SK-N-SH treated with all-trans-retinoic acid at 6 μM for 48 hours (cell line): ENCODE data around the gene MLPH.

ENCODE experiments used
- ATAC-seq: fragments of 200-7000 bp; cut with Tn5 transposase; 3 replicates; pipeline ENCODE4 v1.9.1; 2020; ENCODE audit warnings: mild to moderate bottlenecking, moderate library complexity
- ARNTL ChIP-seq: fragments of 450-650 bp; formaldehyde crosslinking; IDR thresholded peaks from 2 replicates; pipeline ENCODE4 v1.5.0; 2020; ENCODE audit warnings: low read depth, mild to moderate bottlenecking, moderate library complexity, borderline replicate concordance
- CSDC2 ChIP-seq: fragments of 250-450 bp; sonication (Bioruptor Pico); IDR thresholded peaks from 2 replicates; pipeline ENCODE4 v1.5.0; 2020; ENCODE audit warnings: mild to moderate bottlenecking, moderate library complexity
- ESRRG ChIP-seq: fragments of 250-450 bp; sonication (Bioruptor Pico); IDR thresholded peaks from 2 replicates; pipeline ENCODE4 v1.6.1; 2021; ENCODE audit warnings: mild to moderate bottlenecking
- GLIS3 ChIP-seq: fragments of 250-450 bp; sonication (Bioruptor Pico); IDR thresholded peaks from 2 replicates; pipeline ENCODE4 v1.5.0; 2020; ENCODE audit warnings: mild to moderate bottlenecking, moderate library complexity
- OSR1 ChIP-seq: fragments of 250-450 bp; sonication (Bioruptor Pico); IDR thresholded peaks from 2 replicates; pipeline ENCODE4 v1.8.0; 2022; ENCODE audit warnings: moderate library complexity, mild to moderate bottlenecking, inconsistent platforms
- PPARA ChIP-seq: fragments of 250-450 bp; sonication (Bioruptor Pico); IDR thresholded peaks from 2 replicates; pipeline ENCODE4 v1.5.0; 2020; ENCODE audit warnings: mild to moderate bottlenecking, borderline replicate concordance
- RARB ChIP-seq: fragments of 250-450 bp; sonication (Bioruptor Pico); IDR thresholded peaks from 2 replicates; pipeline ENCODE4 v1.8.0; 2021; ENCODE audit warnings: mild to moderate bottlenecking, moderate library complexity
- SNAI2 ChIP-seq: fragments of 250-450 bp; sonication (Bioruptor Pico); IDR thresholded peaks from 2 replicates; pipeline ENCODE4 v1.5.0; 2020; ENCODE audit warnings: mild to moderate bottlenecking, moderate library complexity
- TCF4 ChIP-seq: fragments of 250-450 bp; sonication (Bioruptor Pico); IDR thresholded peaks from 2 replicates; pipeline ENCODE4 v1.8.0; 2021; ENCODE audit warnings: mild to moderate bottlenecking, moderate library complexity, borderline replicate concordance
- TOX ChIP-seq: fragments of 250-450 bp; sonication (Bioruptor Pico); IDR thresholded peaks from 2 replicates; pipeline ENCODE4 v1.8.0; 2021; ENCODE audit warnings: mild to moderate bottlenecking, moderate library complexity, borderline replicate concordance
- ZC3H10 ChIP-seq: fragments of 250-450 bp; sonication (Bioruptor Pico); IDR thresholded peaks from 2 replicates; pipeline ENCODE4 v1.5.1; 2021; ENCODE audit warnings: mild to moderate bottlenecking, moderate library complexity
- ZFP3 ChIP-seq: fragments of 250-450 bp; sonication (Bioruptor Pico); IDR thresholded peaks from 2 replicates; pipeline ENCODE4 v1.5.0; 2020; ENCODE audit warnings: mild to moderate bottlenecking, moderate library complexity
- ZFP30 ChIP-seq: fragments of 450-650 bp; formaldehyde crosslinking; IDR thresholded peaks from 2 replicates; pipeline ENCODE4 v1.5.0; 2022; ENCODE audit warnings: mild to moderate bottlenecking, moderate library complexity
- ZNF565 ChIP-seq: fragments of 450-650 bp; formaldehyde crosslinking; conservative IDR thresholded peaks from 2 replicates; pipeline ENCODE4 v1.5.0; 2020; ENCODE audit warnings: low read depth, mild to moderate bottlenecking, moderate library complexity
- ZNF70 ChIP-seq: fragments of 450-650 bp; formaldehyde crosslinking; IDR thresholded peaks from 2 replicates; pipeline ENCODE4 v1.5.0; 2020; ENCODE audit warnings: mild to moderate bottlenecking, moderate library complexity
- ZNF8 ChIP-seq: fragments of 450-650 bp; formaldehyde crosslinking; IDR thresholded peaks from 2 replicates; pipeline ENCODE4 v1.5.0; 2020; ENCODE audit warnings: mild to moderate bottlenecking, moderate library complexity
- TF ChIP-seq, protein P1 (sequence below): fragments of 250-450 bp; sonication (Bioruptor Pico); IDR thresholded peaks from 2 replicates; pipeline ENCODE4 v1.5.1; 2020; ENCODE audit warnings: low read depth, mild to moderate bottlenecking, moderate library complexity
- TF ChIP-seq, protein P2 (sequence below): fragments of 250-450 bp; sonication (Bioruptor Pico); IDR thresholded peaks from 2 replicates; pipeline ENCODE4 v1.5.1; 2021; ENCODE audit warnings: mild to moderate bottlenecking, moderate library complexity
- TF ChIP-seq, protein P3 (sequence below): fragments of 250-450 bp; sonication (Bioruptor Pico); IDR thresholded peaks from 2 replicates; pipeline ENCODE4 v1.8.0; 2021; ENCODE audit warnings: low read depth, mild to moderate bottlenecking, moderate library complexity, borderline replicate concordance
- TF ChIP-seq, protein P4 (sequence below): fragments of 250-450 bp; sonication (Bioruptor Pico); IDR thresholded peaks from 2 replicates; pipeline ENCODE4 v1.8.0; 2020; ENCODE audit warnings: mild to moderate bottlenecking, moderate library complexity, borderline replicate concordance

Gene MLPH

DNA sequence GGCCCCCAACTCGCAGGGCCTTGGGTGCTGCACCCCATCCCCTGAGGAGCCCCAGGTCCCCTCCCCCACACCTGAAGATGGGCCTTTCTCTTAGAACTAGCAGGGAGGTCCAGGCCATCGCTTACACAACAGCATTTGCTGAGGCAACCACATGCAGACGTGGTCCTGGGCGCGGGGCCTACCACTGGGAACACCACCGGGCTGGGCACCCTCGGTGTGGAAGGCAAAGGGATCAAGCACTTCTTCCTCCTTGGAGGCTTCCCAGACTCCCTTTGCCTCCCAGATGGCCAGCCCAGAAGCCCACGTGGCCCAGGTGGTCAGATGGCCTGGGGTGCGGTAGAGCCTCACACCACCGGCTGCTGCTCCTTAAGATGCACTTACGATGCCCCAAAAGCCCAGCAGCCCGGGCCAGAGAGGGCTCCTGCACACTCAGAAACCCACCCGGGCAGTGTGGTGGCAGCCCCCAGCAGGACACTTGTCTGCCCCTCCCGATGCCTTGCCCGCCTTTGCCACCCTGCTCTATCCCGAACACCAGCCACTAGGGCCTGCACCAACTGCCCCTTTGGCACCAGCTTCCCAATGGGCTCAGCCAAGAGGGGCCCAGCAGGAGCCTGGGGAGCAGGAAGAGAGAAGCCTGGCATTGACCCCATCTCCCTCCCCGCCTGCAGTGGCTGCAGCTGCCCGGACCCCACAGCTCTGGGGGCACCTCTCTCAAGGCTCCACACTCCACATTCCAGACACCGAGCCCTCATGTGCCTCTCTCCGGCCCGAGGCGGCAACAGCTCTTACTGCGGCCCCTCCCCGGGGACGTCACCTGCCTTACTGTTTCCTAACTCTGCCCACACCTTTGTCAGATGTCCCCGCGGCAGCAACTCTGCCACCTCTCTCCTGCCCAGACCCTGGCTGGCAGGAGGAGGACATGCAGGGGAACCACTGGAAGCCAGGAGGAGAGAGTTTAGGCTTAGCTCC is 13.9 kb upstream of the MLPH start:
- ATAC-seq, result no peak
- no peak for TF ChIP-seq ZFP3 (CRISPR knock-in tag)
- no peak for TF ChIP-seq OSR1 (CRISPR knock-in tag)
- TF ChIP-seq CSDC2 (CRISPR knock-in tag), result no peak
- no peak for TF ChIP-seq ARNTL (CRISPR knock-in tag)
- no peak for TF ChIP-seq ZNF8 (CRISPR knock-in tag)
- TF ChIP-seq ESRRG, result no peak
- no peak for TF ChIP-seq PPARA
- TF ChIP-seq, protein P1, sequence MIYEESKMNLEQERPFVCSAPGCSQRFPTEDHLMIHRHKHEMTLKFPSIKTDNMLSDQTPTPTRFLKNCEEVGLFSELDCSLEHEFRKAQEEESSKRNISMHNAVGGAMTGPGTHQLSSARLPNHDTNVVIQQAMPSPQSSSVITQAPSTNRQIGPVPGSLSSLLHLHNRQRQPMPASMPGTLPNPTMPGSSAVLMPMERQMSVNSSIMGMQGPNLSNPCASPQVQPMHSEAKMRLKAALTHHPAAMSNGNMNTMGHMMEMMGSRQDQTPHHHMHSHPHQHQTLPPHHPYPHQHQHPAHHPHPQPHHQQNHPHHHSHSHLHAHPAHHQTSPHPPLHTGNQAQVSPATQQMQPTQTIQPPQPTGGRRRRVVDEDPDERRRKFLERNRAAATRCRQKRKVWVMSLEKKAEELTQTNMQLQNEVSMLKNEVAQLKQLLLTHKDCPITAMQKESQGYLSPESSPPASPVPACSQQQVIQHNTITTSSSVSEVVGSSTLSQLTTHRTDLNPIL (CRISPR knock-in tag), result no peak
- TF ChIP-seq, protein P2, sequence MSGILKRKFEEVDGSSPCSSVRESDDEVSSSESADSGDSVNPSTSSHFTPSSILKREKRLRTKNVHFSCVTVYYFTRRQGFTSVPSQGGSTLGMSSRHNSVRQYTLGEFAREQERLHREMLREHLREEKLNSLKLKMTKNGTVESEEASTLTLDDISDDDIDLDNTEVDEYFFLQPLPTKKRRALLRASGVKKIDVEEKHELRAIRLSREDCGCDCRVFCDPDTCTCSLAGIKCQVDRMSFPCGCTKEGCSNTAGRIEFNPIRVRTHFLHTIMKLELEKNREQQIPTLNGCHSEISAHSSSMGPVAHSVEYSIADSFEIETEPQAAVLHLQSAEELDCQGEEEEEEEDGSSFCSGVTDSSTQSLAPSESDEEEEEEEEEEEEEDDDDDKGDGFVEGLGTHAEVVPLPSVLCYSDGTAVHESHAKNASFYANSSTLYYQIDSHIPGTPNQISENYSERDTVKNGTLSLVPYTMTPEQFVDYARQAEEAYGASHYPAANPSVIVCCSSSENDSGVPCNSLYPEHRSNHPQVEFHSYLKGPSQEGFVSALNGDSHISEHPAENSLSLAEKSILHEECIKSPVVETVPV (CRISPR knock-in tag), result no peak
- no peak for TF ChIP-seq GLIS3 (CRISPR knock-in tag)
- no peak for TF ChIP-seq TCF4 (CRISPR knock-in tag)
- no peak for TF ChIP-seq ZC3H10 (CRISPR knock-in tag)
- TF ChIP-seq, protein P3, sequence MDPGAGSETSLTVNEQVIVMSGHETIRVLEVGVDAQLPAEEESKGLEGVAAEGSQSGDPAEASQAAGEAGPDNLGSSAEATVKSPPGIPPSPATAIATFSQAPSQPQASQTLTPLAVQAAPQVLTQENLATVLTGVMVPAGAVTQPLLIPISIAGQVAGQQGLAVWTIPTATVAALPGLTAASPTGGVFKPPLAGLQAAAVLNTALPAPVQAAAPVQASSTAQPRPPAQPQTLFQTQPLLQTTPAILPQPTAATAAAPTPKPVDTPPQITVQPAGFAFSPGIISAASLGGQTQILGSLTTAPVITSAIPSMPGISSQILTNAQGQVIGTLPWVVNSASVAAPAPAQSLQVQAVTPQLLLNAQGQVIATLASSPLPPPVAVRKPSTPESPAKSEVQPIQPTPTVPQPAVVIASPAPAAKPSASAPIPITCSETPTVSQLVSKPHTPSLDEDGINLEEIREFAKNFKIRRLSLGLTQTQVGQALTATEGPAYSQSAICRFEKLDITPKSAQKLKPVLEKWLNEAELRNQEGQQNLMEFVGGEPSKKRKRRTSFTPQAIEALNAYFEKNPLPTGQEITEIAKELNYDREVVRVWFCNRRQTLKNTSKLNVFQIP (CRISPR knock-in tag), result no peak
- TF ChIP-seq SNAI2, result no peak
- TF ChIP-seq ZFP30, result no peak
- no peak for TF ChIP-seq RARB (CRISPR knock-in tag)
- TF ChIP-seq, protein P4, sequence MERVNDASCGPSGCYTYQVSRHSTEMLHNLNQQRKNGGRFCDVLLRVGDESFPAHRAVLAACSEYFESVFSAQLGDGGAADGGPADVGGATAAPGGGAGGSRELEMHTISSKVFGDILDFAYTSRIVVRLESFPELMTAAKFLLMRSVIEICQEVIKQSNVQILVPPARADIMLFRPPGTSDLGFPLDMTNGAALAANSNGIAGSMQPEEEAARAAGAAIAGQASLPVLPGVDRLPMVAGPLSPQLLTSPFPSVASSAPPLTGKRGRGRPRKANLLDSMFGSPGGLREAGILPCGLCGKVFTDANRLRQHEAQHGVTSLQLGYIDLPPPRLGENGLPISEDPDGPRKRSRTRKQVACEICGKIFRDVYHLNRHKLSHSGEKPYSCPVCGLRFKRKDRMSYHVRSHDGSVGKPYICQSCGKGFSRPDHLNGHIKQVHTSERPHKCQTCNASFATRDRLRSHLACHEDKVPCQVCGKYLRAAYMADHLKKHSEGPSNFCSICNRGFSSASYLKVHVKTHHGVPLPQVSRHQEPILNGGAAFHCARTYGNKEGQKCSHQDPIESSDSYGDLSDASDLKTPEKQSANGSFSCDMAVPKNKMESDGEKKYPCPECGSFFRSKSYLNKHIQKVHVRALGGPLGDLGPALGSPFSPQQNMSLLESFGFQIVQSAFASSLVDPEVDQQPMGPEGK (CRISPR knock-in tag), result no peak
- TF ChIP-seq ZNF565 (CRISPR knock-in tag), result no peak

DNA sequence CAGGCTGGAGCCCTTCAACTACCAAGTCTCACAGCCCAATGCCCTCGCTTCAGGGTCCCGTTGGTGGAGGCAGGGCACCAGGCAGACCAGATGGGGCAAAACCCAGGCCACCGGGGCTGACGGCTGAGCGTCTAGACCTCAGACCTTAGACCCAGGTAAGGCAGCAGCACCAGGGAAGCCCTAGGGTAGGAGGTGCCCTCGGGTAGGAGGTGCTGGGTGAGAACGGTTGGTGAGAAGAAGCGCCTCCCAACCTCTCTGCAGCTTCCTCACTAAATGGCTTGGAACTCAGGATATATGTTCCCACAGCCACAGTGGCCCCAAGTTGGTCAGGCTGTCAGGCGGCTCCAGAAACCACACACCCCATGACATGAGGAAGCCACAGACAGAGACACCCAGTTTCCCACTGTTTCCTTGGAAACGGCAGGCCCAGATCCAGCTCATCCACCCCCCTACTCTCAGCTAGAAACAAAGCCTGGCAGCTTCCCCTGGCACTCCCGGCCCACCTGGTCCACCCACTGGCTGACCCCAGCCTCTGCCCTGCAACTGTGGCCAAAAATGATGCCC is 13.1 kb upstream of the MLPH start:
- TF ChIP-seq TCF4 (CRISPR knock-in tag), result no peak
- no peak for TF ChIP-seq ZFP3 (CRISPR knock-in tag)
- no peak for ATAC-seq

DNA sequence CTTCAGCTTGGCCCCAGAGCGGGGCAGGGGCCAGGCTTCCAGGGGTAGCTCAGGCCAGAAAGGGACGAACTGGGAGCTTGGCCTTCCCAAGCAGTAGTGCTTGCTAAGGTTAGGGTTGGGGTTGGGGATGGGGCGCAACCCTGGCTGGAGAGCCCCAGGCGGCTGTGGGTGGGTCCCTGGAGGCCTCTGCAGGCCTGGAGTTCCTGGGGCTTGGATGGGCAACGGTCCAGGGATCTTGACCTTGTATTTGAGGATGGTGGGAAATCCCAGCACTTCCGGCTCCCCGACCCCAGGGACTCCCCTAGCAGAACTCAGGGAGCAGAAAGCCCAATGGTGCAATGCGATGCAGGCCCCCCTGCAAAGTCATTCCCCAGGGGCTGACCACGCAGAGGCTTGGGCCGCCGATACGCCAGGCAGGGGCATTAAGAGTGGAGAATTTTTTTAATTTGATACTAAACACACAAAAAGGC is 12.6 kb upstream of the MLPH start:
- ATAC-seq, result no peak
- TF ChIP-seq ZNF70 (CRISPR knock-in tag), result no peak
- no peak for TF ChIP-seq ZFP30
- no peak for TF ChIP-seq GLIS3 (CRISPR knock-in tag)
- TF ChIP-seq ZFP3 (CRISPR knock-in tag), result no peak
- no peak for TF ChIP-seq RARB (CRISPR knock-in tag)
- TF ChIP-seq CSDC2 (CRISPR knock-in tag), result no peak
- TF ChIP-seq, protein P3 (CRISPR knock-in tag), result no peak
- TF ChIP-seq, protein P2 (CRISPR knock-in tag), result no peak
- TF ChIP-seq, protein P4 (CRISPR knock-in tag), result no peak
- no peak for TF ChIP-seq OSR1 (CRISPR knock-in tag)
- TF ChIP-seq TCF4 (CRISPR knock-in tag), result no peak
- no peak for TF ChIP-seq ZNF8 (CRISPR knock-in tag)
- no peak for TF ChIP-seq TOX (CRISPR knock-in tag)
- TF ChIP-seq PPARA, result no peak
